H9 (cell line): ENCODE measurements around the gene RAB5IF. TPM values are rescaled to one million over a fixed set of nuclear protein-coding genes. Genes with fewer than 3 reads are reported as not detected.

Source experiments
- DNase-seq: peaks from one replicate; pipeline ENCODE4 v3.0.0-alpha.2; 2017
- H2AFZ ChIP-seq: one replicate; pipeline ENCODE4 v1.6.1; 2013; ENCODE audit warnings: mild to moderate bottlenecking, low read length, control low read depth, moderate library complexity
- H2AK5ac ChIP-seq: 2 replicates; pipeline ENCODE4 v1.6.1; 2013; ENCODE audit warnings: low read length, control low read depth, mixed read lengths; ENCODE audit not compliant: insufficient read length
- H2BK120ac ChIP-seq: one replicate; pipeline ENCODE4 v1.6.1; 2013; ENCODE audit warnings: low read depth, mild to moderate bottlenecking, low read length, control low read depth, inconsistent platforms; ENCODE audit not compliant: poor library complexity, severe bottlenecking
- H2BK12ac ChIP-seq: 2 replicates; pipeline ENCODE4 v1.6.1; 2013; ENCODE audit warnings: low read length, control low read depth, mixed read lengths, low read depth; ENCODE audit not compliant: insufficient read length
- H2BK15ac ChIP-seq: 2 replicates; pipeline ENCODE4 v1.6.1; 2013; ENCODE audit warnings: low read depth, low read length, control low read depth
- H2BK20ac ChIP-seq: one replicate; pipeline ENCODE4 v1.6.1; 2013; ENCODE audit warnings: low read depth, mild to moderate bottlenecking, low read length, control low read depth, inconsistent platforms; ENCODE audit not compliant: poor library complexity, severe bottlenecking
- H2BK5ac ChIP-seq: 2 replicates; pipeline ENCODE4 v1.6.1; 2013; ENCODE audit warnings: low read length, control low read depth, mixed read lengths; ENCODE audit not compliant: insufficient read length
- H3K14ac ChIP-seq: 2 replicates; pipeline ENCODE4 v1.6.1; 2013; ENCODE audit warnings: low read length, control low read depth; ENCODE audit not compliant: insufficient read depth
- H3K18ac ChIP-seq: 2 replicates; pipeline ENCODE4 v1.6.1; 2013; ENCODE audit warnings: low read depth, mild to moderate bottlenecking, mixed read lengths, low read length, control low read depth; ENCODE audit not compliant: insufficient read length
- H3K23ac ChIP-seq: 2 replicates; pipeline ENCODE4 v1.6.1; 2013; ENCODE audit warnings: low read length, control low read depth, mixed read lengths, low read depth; ENCODE audit not compliant: insufficient read length
- H3K23me2 ChIP-seq: 2 replicates; pipeline ENCODE4 v1.6.1; 2013; ENCODE audit warnings: low read depth, mild to moderate bottlenecking, mixed read lengths, low read length, control low read depth; ENCODE audit not compliant: insufficient read length, poor library complexity, severe bottlenecking
- H3K27ac ChIP-seq: 2 replicates; pipeline ENCODE4 v1.5.1; 2013; ENCODE audit warnings: low read length, control low read depth, mixed read lengths, low read depth; ENCODE audit not compliant: insufficient read length
- H3K27me3 ChIP-seq: 2 replicates; pipeline ENCODE4 v1.6.1; 2013; ENCODE audit warnings: low read length, control low read depth, inconsistent platforms; ENCODE audit not compliant: insufficient read depth
- H3K4ac ChIP-seq: 2 replicates; pipeline ENCODE4 v1.6.1; 2013; ENCODE audit warnings: low read depth, mild to moderate bottlenecking, control low read depth, inconsistent platforms, low read length, moderate library complexity
- H3K4me1 ChIP-seq: 2 replicates; pipeline ENCODE4 v1.6.1; 2013; ENCODE audit warnings: low read length, control low read depth, inconsistent platforms; ENCODE audit not compliant: insufficient read depth
- H3K4me2 ChIP-seq: 2 replicates; pipeline ENCODE4 v1.6.1; 2013; ENCODE audit warnings: low read length, control low read depth, mixed read lengths; ENCODE audit not compliant: insufficient read length, insufficient read depth
- H3K56ac ChIP-seq: 2 replicates; pipeline ENCODE4 v1.6.1; 2013; ENCODE audit warnings: low read depth, mild to moderate bottlenecking, mixed read lengths, low read length, control low read depth; ENCODE audit not compliant: insufficient read length
- H3K79me1 ChIP-seq: 2 replicates; pipeline ENCODE4 v1.6.1; 2013; ENCODE audit warnings: low read depth, mild to moderate bottlenecking, moderate library complexity, low read length, control low read depth, inconsistent platforms; ENCODE audit not compliant: insufficient read depth, poor library complexity, severe bottlenecking
- H3K79me2 ChIP-seq: 2 replicates; pipeline ENCODE4 v1.6.1; 2013; ENCODE audit warnings: low read length, control low read depth, inconsistent platforms; ENCODE audit not compliant: insufficient read depth
- H3K9ac ChIP-seq: 2 replicates; pipeline ENCODE4 v1.6.1; 2013; ENCODE audit warnings: low read length, control low read depth, mixed read lengths; ENCODE audit not compliant: insufficient read length; ENCODE audit errors: extremely low read depth
- H3K9me3 ChIP-seq: one replicate; pipeline ENCODE4 v1.6.1; 2013; ENCODE audit warnings: low read depth, low read length, inconsistent platforms; ENCODE audit not compliant: control insufficient read depth
- H3T11ph ChIP-seq: one replicate; pipeline ENCODE4 v1.6.1; 2013; ENCODE audit warnings: mild to moderate bottlenecking, low read length, control low read depth, inconsistent platforms
- H4K20me1 ChIP-seq: one replicate; pipeline ENCODE4 v1.6.1; 2013; ENCODE audit not compliant: control insufficient read depth, insufficient read length, insufficient read depth
- H4K5ac ChIP-seq: 2 replicates; pipeline ENCODE4 v1.6.1; 2013; ENCODE audit warnings: low read depth, mild to moderate bottlenecking, mixed read lengths, low read length, control low read depth; ENCODE audit not compliant: insufficient read length
- H4K8ac ChIP-seq: replicated peaks from 2 replicates; pipeline ENCODE4 v1.6.1; 2013; ENCODE audit warnings: low read length, control low read depth, mixed read lengths, low read depth; ENCODE audit not compliant: insufficient read length
- H4K91ac ChIP-seq: 2 replicates; pipeline ENCODE4 v1.6.1; 2013; ENCODE audit warnings: low read depth, mild to moderate bottlenecking, moderate library complexity, mixed read lengths, low read length, control low read depth; ENCODE audit not compliant: insufficient read length
- H3K27ac Mint-ChIP-seq, 3 experiments: 2 replicates in 2 of 3; 3 replicates in 1 of 3; pipeline ENCODE4 v1.8.0; 2020 to 2021; ENCODE audit warnings: mixed read lengths in 3 of 3, mild to moderate bottlenecking in 1 of 3, moderate library complexity in 1 of 3
- H3K27me3 Mint-ChIP-seq: 2 replicates; pipeline ENCODE4 v1.8.0; 2021; ENCODE audit warnings: low read depth, mild to moderate bottlenecking, moderate library complexity, mixed read lengths
- H3K36me3 Mint-ChIP-seq, 3 experiments: 2 replicates in 2 of 3; 3 replicates in 1 of 3; pipeline ENCODE4 v1.8.0; 2020 to 2021; ENCODE audit warnings: low read depth in 3 of 3, mixed read lengths in 3 of 3; ENCODE audit not compliant: insufficient read depth in 1 of 3
- H3K4me1 Mint-ChIP-seq, 2 experiments: 2 replicates each; pipeline ENCODE4 v1.8.0; 2020; ENCODE audit warnings: mixed read lengths in 2 of 2
- H3K4me3 Mint-ChIP-seq, 2 experiments: 2 replicates in 1 of 2; 3 replicates in 1 of 2; pipeline ENCODE4 v1.8.0; 2020 to 2021; ENCODE audit warnings: mild to moderate bottlenecking in 2 of 2, mixed read lengths in 2 of 2, moderate library complexity in 1 of 2
- H3K9me3 Mint-ChIP-seq, 2 experiments: 2 replicates in 1 of 2; 3 replicates in 1 of 2; pipeline ENCODE4 v1.8.0; 2020; ENCODE audit warnings: mild to moderate bottlenecking in 2 of 2, mixed read lengths in 2 of 2, moderate library complexity in 1 of 2
- CTCF ChIP-seq: fragments of 200-600 bp; sonication (generic); conservative IDR thresholded peaks from 3 replicates; pipeline ENCODE4 v1.8.0; 2021; ENCODE audit warnings: antibody characterized with exemption, mild to moderate bottlenecking
- WGBS: extraction: QIAGEN DNeasy Blood & Tissue Kit; methylation state at CpG from one replicate; pipeline ENCODE4 v1.1.7; 2013; ENCODE audit warnings: missing lambda C conversion rate, low lambda C conversion rate, mixed read lengths; ENCODE audit not compliant: insufficient read length; ENCODE audit errors: extremely low coverage; 5-methylcytosine and 5-hydroxymethylcytosine counted together
- total RNA-seq: library from RNA; stranded (reverse); gene quantifications from 2 replicates; pipeline ENCODE4 v1.2.1, GENCODE V29; 2021

The RAB5IF gene
- total RNA-seq, 1 experiment from 2014 or later: 96.5 TPM

- no peaks in the 10 kb centered on the region for H3K27me3 ChIP-seq
- Mint-ChIP-seq H3K27ac (no peak overlapping the region), H3K4me1 (peaks cover 27 to 29% of the 10 kb centered on the region in 2 experiments), H3K9me3 (no peaks in the 10 kb centered on the region), H3K36me3 (no peaks in the 10 kb centered on the region), H3K4me3 (no peak overlapping the region), H3K27me3 (no peaks in the 10 kb centered on the region; the same call in 1 of the 2 replicates)
- no peak overlapping the region for H2BK15ac ChIP-seq
- H2BK20ac ChIP-seq: no peak overlapping the region
- no peak overlapping the region for H3K18ac ChIP-seq
- no peak overlapping the region for H3K14ac ChIP-seq
- no peak overlapping the region for H4K8ac ChIP-seq
- no peak overlapping the region for H3K56ac ChIP-seq
- no peak overlapping the region for H2BK5ac ChIP-seq
- H3K9ac ChIP-seq: no peak overlapping the region
- H2BK12ac ChIP-seq: no peak overlapping the region
- no peaks in the 10 kb centered on the region for H3K9me3 ChIP-seq
- H3T11ph ChIP-seq: no peak overlapping the region
- no peak overlapping the region for H2AK5ac ChIP-seq
- no peak overlapping the region for H2BK120ac ChIP-seq
- H3K23ac ChIP-seq: no peak overlapping the region
- H3K4me1 ChIP-seq: peaks cover 8% of the 10 kb centered on the region; the same call in 1 of the 2 replicates
- no peaks in the 10 kb centered on the region for H4K20me1 ChIP-seq
- no peak overlapping the region for H4K5ac ChIP-seq
- H3K4me2 ChIP-seq: no peak overlapping the region
- H2AFZ ChIP-seq: no peak overlapping the region
- no peak overlapping the region for H4K91ac ChIP-seq
- no peaks in the 10 kb centered on the region for H3K23me2 ChIP-seq
- no peak overlapping the region for H3K4ac ChIP-seq
- no peaks in the 10 kb centered on the region for H3K79me1 ChIP-seq
- TF ChIP-seq CTCF: no peak
- no peak for DNase-seq
- H3K27ac ChIP-seq: no peak overlapping the region
- no peaks in the 10 kb centered on the region for H3K79me2 ChIP-seq
- no CpG with 5 or more reads among the region's 6 CpGs for WGBS
Measured at GRCh38 chr20:36642136-36642535, 36.6 kb downstream of the RAB5IF start.
